ENCODE results near the gene CAPN1. TPM values are rescaled to one million over a fixed set of nuclear protein-coding genes. Genes with fewer than 3 reads are reported as not detected.

The CAPN1 gene
- total RNA-seq, 4 donors from 2014 or later, result 467 to 627 (median 561) TPM

DNA sequence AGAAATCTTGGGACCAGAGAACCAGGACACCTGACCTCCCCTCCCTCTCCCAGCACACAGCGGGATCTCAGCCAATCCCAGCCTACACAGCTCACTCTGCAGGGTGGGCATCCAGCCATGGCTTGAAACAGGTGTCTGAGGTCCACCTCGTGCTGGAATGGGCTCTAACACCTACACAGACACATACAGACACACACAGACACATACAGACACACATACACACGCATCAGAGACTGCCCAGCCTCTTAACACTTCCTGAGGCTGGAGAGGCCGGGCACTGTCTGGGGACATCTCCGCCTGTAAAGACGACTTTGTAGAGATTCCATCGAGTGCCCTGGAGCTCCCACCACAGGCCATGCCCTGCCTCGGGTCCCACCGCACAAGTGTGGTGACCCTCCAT lies 36.7 kb downstream of the CAPN1 start:
- 90% methylated on average over 8 of the region's 9 CpGs for WGBS
- TF ChIP-seq POLR2A (IDR thresholded peaks at IDR 0.05) (no peak), POLR2AphosphoS5 (IDR thresholded peaks at IDR 0.05) (no peak), EP300 (IDR thresholded peaks at IDR 0.05) (no peak)
- TF ChIP-seq, protein P1, sequence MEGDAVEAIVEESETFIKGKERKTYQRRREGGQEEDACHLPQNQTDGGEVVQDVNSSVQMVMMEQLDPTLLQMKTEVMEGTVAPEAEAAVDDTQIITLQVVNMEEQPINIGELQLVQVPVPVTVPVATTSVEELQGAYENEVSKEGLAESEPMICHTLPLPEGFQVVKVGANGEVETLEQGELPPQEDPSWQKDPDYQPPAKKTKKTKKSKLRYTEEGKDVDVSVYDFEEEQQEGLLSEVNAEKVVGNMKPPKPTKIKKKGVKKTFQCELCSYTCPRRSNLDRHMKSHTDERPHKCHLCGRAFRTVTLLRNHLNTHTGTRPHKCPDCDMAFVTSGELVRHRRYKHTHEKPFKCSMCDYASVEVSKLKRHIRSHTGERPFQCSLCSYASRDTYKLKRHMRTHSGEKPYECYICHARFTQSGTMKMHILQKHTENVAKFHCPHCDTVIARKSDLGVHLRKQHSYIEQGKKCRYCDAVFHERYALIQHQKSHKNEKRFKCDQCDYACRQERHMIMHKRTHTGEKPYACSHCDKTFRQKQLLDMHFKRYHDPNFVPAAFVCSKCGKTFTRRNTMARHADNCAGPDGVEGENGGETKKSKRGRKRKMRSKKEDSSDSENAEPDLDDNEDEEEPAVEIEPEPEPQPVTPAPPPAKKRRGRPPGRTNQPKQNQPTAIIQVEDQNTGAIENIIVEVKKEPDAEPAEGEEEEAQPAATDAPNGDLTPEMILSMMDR (IDR thresholded peaks at IDR 0.05), result no peak
- no peak overlapping the region for H3K27ac ChIP-seq
- no peaks in the 10 kb centered on the region for H3K27me3 ChIP-seq
- H3K36me3 ChIP-seq, result peaks cover 2% of the 10 kb centered on the region
- H3K4me3 ChIP-seq, result no peak overlapping the region
- peaks cover 5% of the 10 kb centered on the region for H3K4me1 ChIP-seq
- peak in 1 of 2 donors; percentile 64 for DNase-seq (ENCODE audit: low spot score in 2 of 2)
- H3K9me3 ChIP-seq, result no peaks in the 10 kb centered on the region

DNA sequence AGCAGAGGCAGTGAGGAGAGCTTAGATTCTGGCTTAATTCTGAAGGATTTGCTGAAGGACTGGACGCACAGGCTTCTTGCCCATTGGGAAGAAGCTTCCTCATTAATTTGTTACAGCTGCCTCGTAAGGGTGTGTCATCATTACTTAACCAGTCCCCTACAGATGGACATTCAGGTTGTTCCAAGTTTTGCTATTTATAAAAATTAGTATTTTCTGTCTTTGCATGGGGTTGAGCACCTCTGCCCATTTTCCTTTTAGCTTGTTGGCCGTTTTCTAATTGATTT lies 38.1 kb downstream of the CAPN1 start:
- Histone ChIP-seq H3K27ac (no peak overlapping the region), H3K4me3 (no peak overlapping the region), H3K27me3 (no peaks in the 10 kb centered on the region), H3K36me3 (peaks cover 3% of the 10 kb centered on the region), H3K9me3 (no peaks in the 10 kb centered on the region), H3K4me1 (peaks cover 10% of the 10 kb centered on the region)
- 58% methylated on average over 3 of the region's 3 CpGs for WGBS
- no peak for TF ChIP-seq POLR2A (IDR thresholded peaks at IDR 0.05)
- no peak for TF ChIP-seq EP300 (IDR thresholded peaks at IDR 0.05)
- no peak for TF ChIP-seq POLR2AphosphoS5 (IDR thresholded peaks at IDR 0.05)
- TF ChIP-seq, protein P1 (IDR thresholded peaks at IDR 0.05), result no peak
- no peak for DNase-seq (ENCODE audit: low spot score in 2 of 2)

DNA sequence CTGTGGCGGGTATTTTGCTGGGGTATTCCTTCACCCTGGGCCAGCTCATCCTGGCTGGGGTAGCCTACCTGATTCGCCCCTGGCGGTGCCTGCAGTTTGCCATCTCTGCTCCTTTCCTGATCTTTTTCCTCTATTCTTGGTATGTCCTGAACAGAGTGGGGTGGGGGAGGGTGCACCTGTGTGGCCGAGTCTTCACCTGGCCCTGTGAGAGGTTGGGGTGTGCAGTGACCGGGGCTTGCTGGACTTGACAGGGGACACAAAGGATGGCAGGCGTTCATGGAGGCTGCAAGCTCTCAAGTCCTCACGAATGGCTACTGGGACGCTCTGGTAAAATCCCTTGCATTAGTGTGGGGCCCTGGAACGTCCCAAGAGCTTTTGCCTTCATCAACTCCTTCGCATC lies 39.3 kb downstream of the CAPN1 start:
- TF ChIP-seq POLR2A (IDR thresholded peaks at IDR 0.05), result no peak
- TF ChIP-seq, protein P1 (IDR thresholded peaks at IDR 0.05), result no peak
- no peak for TF ChIP-seq EP300 (IDR thresholded peaks at IDR 0.05)
- no peak for TF ChIP-seq POLR2AphosphoS5 (IDR thresholded peaks at IDR 0.05)
- H3K9me3 ChIP-seq, result no peaks in the 10 kb centered on the region
- H3K27ac ChIP-seq, result no peak overlapping the region
- no peaks in the 10 kb centered on the region for H3K27me3 ChIP-seq
- H3K4me1 ChIP-seq, result peaks cover 21% of the 10 kb centered on the region
- no peak overlapping the region for H3K4me3 ChIP-seq
- peaks cover 3% of the 10 kb centered on the region for H3K36me3 ChIP-seq
- 97% methylated on average over 10 of the region's 10 CpGs for WGBS
- DNase-seq (ENCODE audit: low spot score in 2 of 2), result no peak

DNA sequence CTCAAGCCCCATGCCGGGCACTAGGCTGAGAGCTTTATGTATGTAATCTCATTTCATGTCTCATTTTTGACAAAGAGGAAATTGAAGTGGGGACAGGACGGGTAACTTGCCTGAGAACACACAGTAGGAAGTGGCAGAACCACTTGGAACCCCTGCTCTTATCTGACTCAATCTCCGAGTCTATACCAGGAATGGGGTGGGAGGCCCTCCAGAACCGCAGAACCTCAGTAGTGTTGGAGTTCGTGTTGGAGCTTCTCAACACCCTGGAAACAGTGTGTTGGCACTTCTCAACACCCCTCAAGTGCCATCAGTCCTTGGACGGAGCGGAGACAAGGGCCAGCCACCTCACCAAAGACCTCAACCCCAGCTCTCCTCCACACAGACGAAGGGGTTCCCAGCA lies 41.3 kb downstream of the CAPN1 start:
- 79% methylated on average over 8 of the region's 8 CpGs for WGBS
- Histone ChIP-seq H3K4me3 (no peak overlapping the region), H3K36me3 (peaks cover 3% of the 10 kb centered on the region), H3K9me3 (no peaks in the 10 kb centered on the region), H3K27ac (no peak overlapping the region), H3K27me3 (no peaks in the 10 kb centered on the region), H3K4me1 (peaks cover 25% of the 10 kb centered on the region)
- no peak for DNase-seq (ENCODE audit: low spot score in 2 of 2)
- TF ChIP-seq EP300 (IDR thresholded peaks at IDR 0.05) (no peak), POLR2AphosphoS5 (IDR thresholded peaks at IDR 0.05) (no peak), POLR2A (IDR thresholded peaks at IDR 0.05) (no peak)
- TF ChIP-seq, protein P1 (IDR thresholded peaks at IDR 0.05), result no peak

DNA sequence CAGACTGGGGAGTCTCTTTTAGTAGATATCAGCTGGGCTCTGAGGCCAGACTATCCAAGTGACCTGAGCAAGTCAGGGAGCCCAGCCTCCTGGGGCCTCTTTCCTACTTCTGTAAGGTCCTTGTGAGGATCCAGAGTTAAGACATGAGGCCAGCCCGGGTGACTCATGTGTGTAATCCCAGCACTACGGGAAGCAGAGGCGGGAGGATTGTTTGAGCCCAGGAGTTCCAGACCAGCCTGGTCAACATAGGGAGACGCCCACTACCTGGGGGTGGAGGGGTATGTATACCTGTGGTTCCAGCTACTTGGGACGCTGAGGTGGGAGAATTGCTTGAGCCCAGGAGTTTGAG lies 43.2 kb downstream of the CAPN1 start:
- H3K27ac ChIP-seq, result peak overlapping the region; percentile 53
- H3K27me3 ChIP-seq, result no peaks in the 10 kb centered on the region
- no peak for TF ChIP-seq POLR2A (IDR thresholded peaks at IDR 0.05)
- TF ChIP-seq EP300 (IDR thresholded peaks at IDR 0.05), result no peak
- TF ChIP-seq, protein P1 (IDR thresholded peaks at IDR 0.05), result no peak
- no peak for TF ChIP-seq POLR2AphosphoS5 (IDR thresholded peaks at IDR 0.05)
- WGBS, result 12% methylated on average over 5 of the region's 5 CpGs
- H3K4me1 ChIP-seq, result peaks cover 20% of the 10 kb centered on the region
- H3K36me3 ChIP-seq, result peaks cover 3% of the 10 kb centered on the region
- H3K9me3 ChIP-seq, result no peaks in the 10 kb centered on the region
- H3K4me3 ChIP-seq, result no peak overlapping the region
- no peak for DNase-seq (ENCODE audit: low spot score in 2 of 2)

Measured in suprapubic skin (tissue), 4 donors.